GM21381 (cell line): ENCODE results near the gene IRF9.

Experiments
- ATAC-seq: cut with Tn5 transposase; IDR thresholded peaks from one replicate; pipeline ENCODE4 v1.9.1; 2021; ENCODE audit warnings: mild to moderate bottlenecking, moderate library complexity; ENCODE audit not compliant: unreplicated experiment

The IRF9 gene

GRCh38 chr14:24176599-24176998 lies 15.5 kb downstream of the IRF9 start:
- no peak for ATAC-seq

- no peak for ATAC-seq
Observed at GRCh38 chr14:24177041-24177825, 16.2 kb downstream of the IRF9 start.

- ATAC-seq: no peak
Observed at GRCh38 chr14:24177891-24178290, 16.8 kb downstream of the IRF9 start.

- no peak for ATAC-seq
Observed at GRCh38 chr14:24178399-24179178, 17.5 kb downstream of the IRF9 start.

- ATAC-seq: no peak
Observed at GRCh38 chr14:24179294-24179960, 18.4 kb downstream of the IRF9 start.

- no peak for ATAC-seq
Observed at GRCh38 chr14:24179961-24180796, 19.1 kb downstream of the IRF9 start.

GRCh38 chr14:24181371-24182077 lies 20.5 kb downstream of the IRF9 start:
- no peak for ATAC-seq

GRCh38 chr14:24182110-24182882 lies 21.2 kb downstream of the IRF9 start:
- ATAC-seq: no peak

GRCh38 chr14:24183014-24183481 lies 22.0 kb downstream of the IRF9 start:
- no peak for ATAC-seq

GRCh38 chr14:24184104-24184970 lies 23.3 kb downstream of the IRF9 start:
- no peak for ATAC-seq

GRCh38 chr14:24185026-24185425 lies 24.0 kb downstream of the IRF9 start:
- ATAC-seq: no peak

- ATAC-seq: no peak
Observed at GRCh38 chr14:24185741-24186140, 24.7 kb downstream of the IRF9 start.

GRCh38 chr14:24186831-24187538 lies 25.9 kb downstream of the IRF9 start:
- no peak for ATAC-seq

- no peak for ATAC-seq
Observed at GRCh38 chr14:24187539-24187915, 26.5 kb downstream of the IRF9 start.

GRCh38 chr14:24188251-24189058 lies 27.4 kb downstream of the IRF9 start, which contains the start of gene IPO4:
Gene IPO4, minus strand, starts transcription at chr14:24188816. Its CDS starts 29 bp downstream, at chr14:24188787.
- peak; percentile 88 for ATAC-seq

- no peak for ATAC-seq
Observed at GRCh38 chr14:24189059-24189375, 28.0 kb downstream of the IRF9 start.

GRCh38 chr14:24189460-24189859 lies 28.4 kb downstream of the IRF9 start:
- no peak for ATAC-seq
